K562 (cell line): ENCODE measurements around the gene ZC3H12C. TPM values are rescaled to one million over a fixed set of nuclear protein-coding genes. Genes with fewer than 3 reads are reported as not detected.
A peak's percentile ranks its signal among the peaks of the same experiment; 100 is the strongest.

Source experiments
- CBX2 ChIP-seq: fragments of 200-600 bp; sonication (generic); IDR thresholded peaks from one replicate; pipeline ENCODE4 v1.6.1; 2012; ENCODE audit warnings: mild to moderate bottlenecking, low read length, inconsistent platforms; ENCODE audit not compliant: insufficient read depth, poor library complexity, severe bottlenecking
- FOXK2 ChIP-seq, 2 experiments: fragments of 450-650 bp; IDR thresholded peaks in 1 of 2; conservative IDR thresholded peaks in 1 of 2; 2 replicates each; pipeline ENCODE4 v1.6.1; 2016; ENCODE audit warnings: low read depth in 2 of 2, mild to moderate bottlenecking in 1 of 2
- HMG20B ChIP-seq: fragments of 250-450 bp; sonication (Bioruptor Pico); IDR thresholded peaks from 2 replicates; pipeline ENCODE4 v1.5.0; 2021; ENCODE audit warnings: mild to moderate bottlenecking
- JUNB ChIP-seq: fragments of 450-650 bp; formaldehyde crosslinking; conservative IDR thresholded peaks from 2 replicates; pipeline ENCODE4 v1.4.0; 2020; ENCODE audit warnings: mild to moderate bottlenecking
- MEIS2 ChIP-seq: fragments of 450-650 bp; IDR thresholded peaks from 2 replicates; pipeline ENCODE4 v1.6.1; 2014; ENCODE audit warnings: mild to moderate bottlenecking; ENCODE audit not compliant: partially characterized antibody
- PBX2 ChIP-seq, 2 experiments: IDR thresholded peaks in 1 of 2; conservative IDR thresholded peaks in 1 of 2; 2 replicates each; pipeline ENCODE4 v1.6.1; 2016; ENCODE audit warnings: low read depth in 2 of 2, mild to moderate bottlenecking in 1 of 2, missing compliant biosample characterization in 1 of 2, missing genetic modification characterization in 1 of 2, moderate library complexity in 1 of 2
- PKNOX1 ChIP-seq: fragments of 450-650 bp; IDR thresholded peaks from 2 replicates; pipeline ENCODE4 v1.6.1; 2016
- POLR2AphosphoS2 ChIP-seq: IDR thresholded peaks from 2 replicates; pipeline ENCODE4 v1.6.1; 2012; ENCODE audit warnings: low read length, improper control_type of control experiment
- POLR3G ChIP-seq: IDR thresholded peaks from 2 replicates; pipeline ENCODE4 v1.6.1; 2011; ENCODE audit not compliant: insufficient read length, insufficient replicate concordance; ENCODE audit errors: extremely low read depth
- TEAD2 ChIP-seq: fragments of 450-650 bp; IDR thresholded peaks from 2 replicates; pipeline ENCODE4 v1.6.1; 2016; ENCODE audit warnings: missing genetic modification characterization, control low read depth, missing compliant biosample characterization
- TGIF2 ChIP-seq: sonication (generic); formaldehyde crosslinking; IDR thresholded peaks from 2 replicates; pipeline ENCODE4 v1.8.1; 2022; ENCODE audit warnings: mild to moderate bottlenecking, missing genetic modification reagents, moderate library complexity
- ZHX1 ChIP-seq: fragments of 150-350 bp; conservative IDR thresholded peaks from 2 replicates; pipeline ENCODE4 v1.6.1; 2014; ENCODE audit warnings: low read length
- ZNF384 ChIP-seq: IDR thresholded peaks from 2 replicates; pipeline ENCODE4 v1.6.1; 2012; ENCODE audit warnings: low read depth, low read length, improper control_type of control experiment
- ZNF77 ChIP-seq: fragments of 250-450 bp; sonication (Bioruptor Pico); IDR thresholded peaks from 2 replicates; pipeline ENCODE4 v1.5.0; 2020
- polyA plus RNA-seq, 8 experiments: library from polyadenylated mRNA; depleted of rRNA in 4 of 8; stranded (reverse) in 5 of 8; unstranded in 3 of 8; fragments of >200 nt; fragmentation: Nextera tagmentation in 2 of 8; fragmentation: Illumina TruSeq in 1 of 8; extraction: Ambion mirVana in 2 of 8; extraction: Trizol in 1 of 8; gene quantifications; 2 replicates each; pipeline versions ENCODE4 v1.2.1 to v1.2.3, GENCODE V29; 2011 to 2014; ENCODE audit warnings: inconsistent platforms in 1 of 8, missing spikeins in 1 of 8
- total RNA-seq, 7 experiments: library from RNA; depleted of rRNA in 6 of 7; stranded (reverse); fragments of >200 nt in 6 of 7; fragmentation: Illumina TruSeq in 2 of 7; extraction: Trizol in 2 of 7; gene quantifications; 2 replicates each; pipeline versions ENCODE4 v1.2.1 to v1.2.3, GENCODE V29; 2011 to 2021; ENCODE audit warnings: low replicate concordance in 1 of 7
- TF ChIP-seq, protein P1 (sequence below): sonication (generic); formaldehyde crosslinking; IDR thresholded peaks from 2 replicates; pipeline ENCODE4 v1.8.0; 2023; ENCODE audit warnings: mild to moderate bottlenecking, missing genetic modification reagents
- TF ChIP-seq, protein P2 (sequence below): fragments of 450-650 bp; conservative IDR thresholded peaks from 2 replicates; pipeline ENCODE4 v1.6.1; 2016; ENCODE audit warnings: missing genetic modification characterization, low read depth, mild to moderate bottlenecking, control low read depth, missing compliant biosample characterization
- TF ChIP-seq, protein P3 (sequence below): sonication (generic); formaldehyde crosslinking; IDR thresholded peaks from 2 replicates; pipeline ENCODE4 v1.9.0; 2022; ENCODE audit warnings: mild to moderate bottlenecking, missing genetic modification reagents

Gene ZC3H12C
- total and polyA plus RNA-seq, 9 of the 15 experiments (the other 6 are each of a cell fraction or from before 2014, with no cell fraction given) = 0.56 to 5.9 (median 3.3) TPM

DNA sequence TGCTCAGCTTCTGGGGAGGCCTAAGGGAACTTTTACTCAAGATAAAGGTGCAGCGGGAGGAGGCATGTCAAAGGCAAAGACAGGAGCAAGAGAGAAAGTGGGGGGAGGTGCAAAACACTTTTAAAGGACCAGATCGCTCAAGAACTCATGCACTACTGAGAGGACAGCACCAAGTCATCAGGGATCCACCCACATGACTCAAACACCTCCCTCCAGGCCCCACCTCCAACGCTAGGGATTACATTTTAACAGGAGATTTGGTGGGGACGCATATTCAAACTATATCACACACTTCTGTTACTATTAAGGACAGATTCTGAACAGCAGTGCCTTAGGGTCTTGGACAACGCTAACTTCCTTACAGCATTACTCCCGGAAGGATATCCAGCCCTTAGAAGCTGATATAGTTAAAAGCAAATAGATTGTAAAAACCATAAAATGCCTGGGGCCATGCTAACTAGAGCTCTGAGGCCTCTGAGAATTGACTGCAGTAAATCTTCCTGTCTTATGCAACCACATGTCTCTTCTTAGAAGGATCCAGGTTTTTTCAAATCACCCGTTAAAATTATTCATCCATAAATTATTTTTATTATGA, 16.7 kb upstream of the ZC3H12C start (continued):
- TF ChIP-seq CBX2 (no peak), ZNF384 (no peak), FOXK2 (conservative IDR thresholded peaks at IDR 0.05 in 1 of 2, IDR thresholded peaks at IDR 0.05 in 1 of 2; ENCODE audit: low read depth in 2 of 2) (no peak), PKNOX1 (peak; percentile 71), HMG20B (CRISPR knock-in tag) (no peak), POLR3G (no peak), JUNB (CRISPR knock-in tag) (no peak), MEIS2 (peak; percentile 81), ZNF77 (CRISPR knock-in tag) (no peak), PBX2 (CRISPR knock-in tag; IDR thresholded peaks at IDR 0.05; ENCODE audit: low read depth) (no peak), PBX2 (tag; conservative IDR thresholded peaks at IDR 0.05; ENCODE audit: low read depth) (peak; percentile 85), ZHX1 (no peak), TGIF2 (CRISPR knock-in tag) (no peak), POLR2AphosphoS2 (no peak), TEAD2 (tag) (no peak)
- TF ChIP-seq, protein P1, sequence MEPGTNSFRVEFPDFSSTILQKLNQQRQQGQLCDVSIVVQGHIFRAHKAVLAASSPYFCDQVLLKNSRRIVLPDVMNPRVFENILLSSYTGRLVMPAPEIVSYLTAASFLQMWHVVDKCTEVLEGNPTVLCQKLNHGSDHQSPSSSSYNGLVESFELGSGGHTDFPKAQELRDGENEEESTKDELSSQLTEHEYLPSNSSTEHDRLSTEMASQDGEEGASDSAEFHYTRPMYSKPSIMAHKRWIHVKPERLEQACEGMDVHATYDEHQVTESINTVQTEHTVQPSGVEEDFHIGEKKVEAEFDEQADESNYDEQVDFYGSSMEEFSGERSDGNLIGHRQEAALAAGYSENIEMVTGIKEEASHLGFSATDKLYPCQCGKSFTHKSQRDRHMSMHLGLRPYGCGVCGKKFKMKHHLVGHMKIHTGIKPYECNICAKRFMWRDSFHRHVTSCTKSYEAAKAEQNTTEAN (CRISPR knock-in tag) = no peak
- TF ChIP-seq, protein P2, sequence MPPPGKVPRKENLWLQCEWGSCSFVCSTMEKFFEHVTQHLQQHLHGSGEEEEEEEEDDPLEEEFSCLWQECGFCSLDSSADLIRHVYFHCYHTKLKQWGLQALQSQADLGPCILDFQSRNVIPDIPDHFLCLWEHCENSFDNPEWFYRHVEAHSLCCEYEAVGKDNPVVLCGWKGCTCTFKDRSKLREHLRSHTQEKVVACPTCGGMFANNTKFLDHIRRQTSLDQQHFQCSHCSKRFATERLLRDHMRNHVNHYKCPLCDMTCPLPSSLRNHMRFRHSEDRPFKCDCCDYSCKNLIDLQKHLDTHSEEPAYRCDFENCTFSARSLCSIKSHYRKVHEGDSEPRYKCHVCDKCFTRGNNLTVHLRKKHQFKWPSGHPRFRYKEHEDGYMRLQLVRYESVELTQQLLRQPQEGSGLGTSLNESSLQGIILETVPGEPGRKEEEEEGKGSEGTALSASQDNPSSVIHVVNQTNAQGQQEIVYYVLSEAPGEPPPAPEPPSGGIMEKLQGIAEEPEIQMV = no peak
- TF ChIP-seq, protein P3, sequence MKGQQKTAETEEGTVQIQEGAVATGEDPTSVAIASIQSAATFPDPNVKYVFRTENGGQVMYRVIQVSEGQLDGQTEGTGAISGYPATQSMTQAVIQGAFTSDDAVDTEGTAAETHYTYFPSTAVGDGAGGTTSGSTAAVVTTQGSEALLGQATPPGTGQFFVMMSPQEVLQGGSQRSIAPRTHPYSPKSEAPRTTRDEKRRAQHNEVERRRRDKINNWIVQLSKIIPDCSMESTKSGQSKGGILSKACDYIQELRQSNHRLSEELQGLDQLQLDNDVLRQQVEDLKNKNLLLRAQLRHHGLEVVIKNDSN (CRISPR knock-in tag) = 0 out of 2 replicates have a peak, but pooled peaks have one; percentile 28
